Tongue (tissue), 2 donors: ENCODE measurements around the gene TNS3. TPM values are rescaled to one million over a fixed set of nuclear protein-coding genes. Genes with fewer than 3 reads are reported as not detected.

Experiments used
- DNase-seq: peaks from one replicate; pipeline ENCODE4 v3.0.0-alpha.2; 2015
- total RNA-seq: library from RNA; depleted of rRNA; stranded (reverse); fragments of >200 nt; gene quantifications from one replicate; pipeline ENCODE4 v1.2.3, GENCODE V29; 2014

TNS3 gene
- total RNA-seq, 1 donor from 2014 or later = 39.7 TPM

DNA sequence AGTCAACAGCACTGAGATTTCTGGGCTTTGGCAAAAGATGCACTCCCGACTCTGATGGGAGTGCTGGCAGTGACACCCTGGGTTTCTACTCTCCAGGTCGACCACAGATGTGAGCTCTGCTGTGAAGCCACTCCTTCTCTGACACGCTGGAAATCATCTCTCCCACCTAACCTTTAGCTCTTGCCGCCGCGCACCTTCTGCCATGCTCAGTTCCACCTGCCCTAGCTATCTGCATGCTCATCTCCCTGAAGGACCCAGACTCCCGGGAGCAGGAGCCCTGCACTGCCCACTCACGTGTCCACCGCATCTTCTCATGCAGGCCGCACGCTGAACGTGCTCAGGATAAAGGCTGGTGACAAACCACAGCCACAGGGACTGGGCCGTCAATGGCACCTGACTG lies 174.8 kb downstream of the TNS3 start:
- no peak for DNase-seq

DNA sequence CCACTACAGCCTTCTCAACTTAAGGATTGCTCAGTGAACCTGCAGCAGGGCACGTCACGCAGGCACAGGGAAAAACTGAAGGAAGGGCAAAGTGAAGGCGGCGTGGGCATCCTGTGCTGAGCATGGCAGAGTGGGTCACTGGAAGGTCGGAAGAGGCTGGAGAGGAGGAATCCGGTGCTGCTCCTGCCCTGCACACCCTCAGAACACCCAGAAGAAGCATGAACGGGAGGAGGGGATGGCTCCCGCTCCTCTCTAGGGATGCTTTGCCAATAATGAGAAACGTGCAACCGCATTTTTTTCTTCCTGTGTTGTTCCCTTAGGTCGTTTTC lies 175.1 kb downstream of the TNS3 start:
- no peak for DNase-seq

GRCh38 chr7:47405921-47406800 lies 175.8 kb downstream of the TNS3 start:
- DNase-seq = peak; percentile 83

DNA sequence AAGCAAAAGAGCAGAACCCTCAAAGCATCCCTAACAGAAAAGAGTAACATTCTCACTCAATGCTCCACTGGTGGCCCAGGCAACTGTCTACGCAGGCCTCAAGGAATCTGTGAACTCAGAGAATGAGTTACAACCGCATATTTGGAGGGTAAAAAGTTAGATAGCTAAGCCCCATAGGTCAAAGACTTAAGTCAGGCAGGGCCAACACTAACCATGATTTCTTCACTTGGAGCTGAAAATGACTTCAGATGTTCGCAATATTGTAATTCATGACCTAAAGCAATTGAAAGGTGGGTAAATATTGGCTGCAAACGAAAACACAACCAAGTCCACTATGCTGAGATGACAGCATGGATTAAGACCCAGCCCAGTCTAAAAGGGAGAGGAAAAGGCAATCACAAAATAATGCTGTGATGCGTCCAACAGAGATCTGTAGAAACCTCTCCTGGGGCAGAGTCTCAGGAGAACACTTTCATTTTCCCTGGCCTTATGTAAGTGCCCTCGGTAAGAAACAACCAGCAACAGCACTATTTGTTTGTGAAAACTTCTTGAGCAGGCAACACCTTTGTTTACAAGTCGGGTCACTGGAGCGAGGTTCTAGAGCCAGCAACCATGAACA lies 176.5 kb downstream of the TNS3 start:
- DNase-seq = no peak

GRCh38 chr7:47404010-47404409 lies 177.9 kb downstream of the TNS3 start:
- DNase-seq = no peak

- peak; percentile 71 for DNase-seq
Observed at GRCh38 chr7:47402941-47403866, 178.7 kb downstream of the TNS3 start.

- DNase-seq = no peak
Observed at GRCh38 chr7:47401611-47402570, 180.0 kb downstream of the TNS3 start.

- no peak for DNase-seq
Observed at GRCh38 chr7:47400741-47401206, 181.1 kb downstream of the TNS3 start.

- no peak for DNase-seq
Observed at GRCh38 chr7:47400001-47400400, 181.9 kb downstream of the TNS3 start.

- no peak for DNase-seq
Observed at GRCh38 chr7:47394751-47395252, 187.1 kb downstream of the TNS3 start.

GRCh38 chr7:47394216-47394615 lies 187.7 kb downstream of the TNS3 start:
- DNase-seq = no peak

DNA sequence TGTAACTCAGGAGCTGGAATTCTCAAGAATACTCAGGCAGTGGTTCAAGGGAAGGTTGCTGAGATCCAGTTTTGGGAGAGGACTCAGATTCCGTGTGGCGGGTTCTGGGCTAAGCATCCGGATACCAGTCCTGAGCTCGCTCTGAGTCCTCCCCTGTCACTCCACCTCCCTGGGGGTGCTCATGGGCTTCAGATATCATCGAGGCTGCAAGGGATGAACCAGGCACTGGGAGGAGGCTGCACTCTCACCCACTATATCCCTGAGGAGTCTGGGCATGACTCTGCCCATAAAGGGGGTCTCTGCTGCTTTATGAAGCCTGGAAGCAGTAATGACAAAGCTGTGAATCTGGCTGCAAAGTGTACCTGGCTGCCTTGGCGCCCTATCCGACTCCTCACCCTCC lies 188.5 kb downstream of the TNS3 start:
- DNase-seq = no peak

- DNase-seq = peak; percentile 90
Observed at GRCh38 chr7:47392241-47392759, 189.6 kb downstream of the TNS3 start.

DNA sequence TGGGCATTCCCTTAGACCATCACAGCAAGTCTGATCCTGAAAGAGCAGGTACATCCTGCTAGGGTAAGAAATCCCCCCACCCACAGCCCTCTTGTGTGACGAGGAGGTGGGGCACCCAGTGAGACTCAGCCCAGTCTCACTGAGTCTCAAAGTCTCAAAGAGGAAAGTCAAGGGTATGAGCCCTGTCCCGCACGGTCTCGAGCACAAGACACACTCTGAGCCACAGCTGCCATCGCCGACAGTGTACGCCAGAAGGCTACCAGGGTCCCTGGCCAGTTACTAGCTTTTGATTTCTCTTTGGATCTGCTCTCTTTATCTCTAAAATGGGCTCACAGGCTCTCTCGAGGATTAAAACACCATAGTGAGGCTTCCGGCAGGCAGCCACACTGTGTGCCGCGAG lies 190.2 kb downstream of the TNS3 start:
- no peak for DNase-seq

DNA sequence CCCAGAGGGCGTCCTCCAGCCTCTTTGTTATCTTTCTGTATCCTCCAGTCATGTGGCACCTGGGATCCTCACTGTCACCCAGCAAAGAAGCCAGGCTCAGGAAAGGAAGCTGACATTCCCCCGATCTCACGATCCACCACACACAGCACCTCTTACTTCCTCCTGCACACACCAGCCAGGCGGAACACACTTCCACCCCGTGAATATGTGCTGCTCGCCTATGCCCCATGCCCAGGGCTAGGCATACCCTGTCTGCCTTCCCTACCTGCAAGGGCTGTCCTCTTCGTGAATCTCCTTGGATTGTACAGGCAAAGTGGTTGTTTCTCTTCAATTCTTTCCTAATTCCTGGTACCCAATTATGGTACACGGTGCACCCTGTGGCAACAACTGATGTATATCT lies 191.0 kb downstream of the TNS3 start:
- DNase-seq = no peak

DNA sequence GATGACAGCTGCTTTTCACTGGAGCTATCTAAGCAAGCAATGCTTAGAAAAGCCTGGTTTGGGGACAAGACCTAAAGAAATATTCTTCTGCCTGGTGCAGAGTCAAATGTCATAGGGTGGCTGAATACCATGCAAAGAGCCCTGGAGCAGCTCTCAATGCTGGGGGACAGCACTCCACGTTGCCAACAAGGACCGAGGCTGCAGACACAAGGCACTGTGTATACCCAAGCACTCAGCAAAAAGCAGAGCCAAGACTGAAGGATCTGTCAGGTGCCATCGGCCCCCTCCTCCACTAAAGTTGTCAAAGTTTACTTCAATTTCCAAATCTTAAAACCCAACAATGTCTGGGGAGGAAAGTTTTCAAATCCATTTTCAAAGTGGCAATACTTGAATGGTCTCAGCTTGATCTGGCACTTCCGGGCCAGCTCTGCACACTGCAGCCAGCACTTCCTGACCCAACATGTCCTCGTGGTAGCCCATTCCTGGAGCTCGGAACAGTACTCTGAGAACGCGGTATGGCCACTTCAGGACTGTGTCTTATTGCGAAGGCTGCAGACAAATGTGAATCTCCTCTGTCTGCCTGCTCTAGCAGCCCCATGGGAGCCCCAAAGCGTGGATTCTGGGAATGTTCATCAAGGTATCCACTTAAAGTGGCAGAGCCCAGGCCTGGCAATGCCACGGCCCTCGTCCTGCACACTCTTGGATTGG lies 191.8 kb downstream of the TNS3 start:
- DNase-seq = no peak

GRCh38 chr7:47389171-47389922 lies 192.6 kb downstream of the TNS3 start:
- DNase-seq = no peak

DNA sequence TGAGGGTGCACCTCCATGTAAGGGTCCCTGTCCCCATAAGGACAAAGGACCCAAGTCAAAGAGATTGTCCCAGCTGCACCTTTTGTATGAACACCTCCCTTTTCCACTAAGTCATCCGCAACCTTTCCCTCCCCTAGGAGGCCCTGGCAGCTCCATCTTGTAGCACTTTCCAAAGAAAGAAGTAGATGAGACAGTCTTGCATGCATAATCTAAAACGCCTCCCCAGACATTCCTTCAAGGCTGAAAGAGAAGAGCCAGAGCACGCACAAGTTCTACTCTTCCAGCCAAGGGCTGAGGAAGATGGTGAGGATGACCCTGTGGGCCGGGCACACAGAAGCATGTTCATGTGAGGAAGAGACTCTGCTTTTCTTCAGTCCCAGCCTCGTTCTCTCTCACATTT lies 194.4 kb downstream of the TNS3 start:
- no peak for DNase-seq

DNA sequence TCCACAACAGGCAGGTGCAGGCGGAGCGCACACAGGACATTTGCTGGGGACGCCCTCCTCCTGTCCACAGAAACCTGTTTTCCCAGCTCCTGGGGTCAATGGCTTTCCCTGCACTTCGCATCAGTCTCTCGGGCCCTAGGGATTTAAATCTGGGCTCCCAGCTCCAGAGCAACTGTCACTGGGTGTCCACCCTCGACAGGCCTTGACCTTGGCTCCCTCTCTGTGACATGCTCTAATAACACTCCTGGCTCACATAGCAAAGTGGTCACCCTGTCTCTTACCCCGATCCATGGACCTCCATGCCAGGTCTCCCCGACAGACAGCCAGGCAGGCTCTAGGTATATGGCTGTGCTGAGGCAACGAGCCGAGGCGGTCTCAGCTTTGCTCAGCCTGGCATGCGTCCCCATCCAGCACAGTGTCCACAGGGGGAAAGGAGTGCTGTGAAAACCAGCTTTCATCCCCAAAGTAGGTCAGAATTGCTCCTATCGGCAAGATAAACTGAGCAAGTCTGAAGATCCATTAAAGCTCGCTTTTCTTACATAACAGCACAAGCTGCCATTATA lies 195.6 kb downstream of the TNS3 start:
- DNase-seq = no peak
